ENCODE measurements around the gene NOS3.

DNA sequence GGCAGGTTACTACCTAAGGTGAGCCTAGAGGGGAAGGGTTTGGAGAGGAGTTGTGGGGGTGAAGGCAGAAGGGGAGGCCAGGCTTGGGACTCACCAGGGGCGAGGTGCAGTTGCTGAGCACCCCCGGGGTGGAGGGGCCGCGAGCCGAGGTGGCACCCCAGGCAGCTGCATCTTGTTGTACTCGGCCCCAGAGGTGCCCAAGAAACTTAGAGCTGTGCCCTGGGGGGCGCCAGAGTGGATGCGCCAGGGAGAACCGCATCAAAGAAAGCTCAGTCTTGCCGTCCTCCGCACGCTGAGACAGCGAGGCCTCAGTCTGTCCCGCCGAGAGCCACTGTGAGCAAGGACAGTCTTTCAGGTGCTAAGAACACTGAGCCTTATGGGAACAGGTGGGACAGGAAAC is 26.1 kb downstream of the NOS3 start:
- no peak for TF ChIP-seq ZNF746 (CRISPR knock-in tag; IDR thresholded peaks at IDR 0.05)
- TF ChIP-seq, protein P1, sequence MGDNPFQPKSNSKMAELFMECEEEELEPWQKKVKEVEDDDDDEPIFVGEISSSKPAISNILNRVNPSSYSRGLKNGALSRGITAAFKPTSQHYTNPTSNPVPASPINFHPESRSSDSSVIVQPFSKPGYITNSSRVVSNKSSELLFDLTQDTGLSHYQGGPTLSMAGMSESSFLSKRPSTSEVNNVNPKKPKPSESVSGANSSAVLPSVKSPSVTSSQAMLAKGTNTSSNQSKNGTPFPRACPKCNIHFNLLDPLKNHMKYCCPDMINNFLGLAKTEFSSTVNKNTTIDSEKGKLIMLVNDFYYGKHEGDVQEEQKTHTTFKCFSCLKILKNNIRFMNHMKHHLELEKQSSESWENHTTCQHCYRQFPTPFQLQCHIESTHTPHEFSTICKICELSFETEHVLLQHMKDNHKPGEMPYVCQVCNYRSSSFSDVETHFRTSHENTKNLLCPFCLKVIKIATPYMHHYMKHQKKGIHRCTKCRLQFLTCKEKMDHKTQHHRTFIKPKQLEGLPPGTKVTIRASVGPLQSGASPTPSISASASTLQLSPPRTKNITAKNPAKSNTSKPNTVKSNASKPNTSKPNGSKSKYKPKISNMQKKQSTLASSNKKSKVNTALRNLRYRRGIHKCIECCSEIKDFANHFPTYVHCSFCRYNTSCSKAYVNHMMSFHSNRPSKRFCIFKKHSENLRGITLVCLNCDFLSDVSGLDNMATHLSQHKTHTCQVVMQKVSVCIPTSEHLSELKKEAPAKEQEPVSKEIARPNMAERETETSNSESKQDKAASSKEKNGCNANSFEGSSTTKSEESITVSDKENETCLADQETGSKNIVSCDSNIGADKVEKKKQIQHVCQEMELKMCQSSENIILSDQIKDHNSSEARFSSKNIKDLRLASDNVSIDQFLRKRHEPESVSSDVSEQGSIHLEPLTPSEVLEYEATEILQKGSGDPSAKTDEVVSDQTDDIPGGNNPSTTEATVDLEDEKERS (CRISPR knock-in tag; IDR thresholded peaks at IDR 0.05) = no peak
- no peak for TF ChIP-seq TBP (CRISPR knock-in tag; IDR thresholded peaks at IDR 0.05)
- no peak for TF ChIP-seq HINFP (CRISPR knock-in tag; IDR thresholded peaks at IDR 0.05; ENCODE audit: low read depth)
- TF ChIP-seq ZNF350 (CRISPR knock-in tag; IDR thresholded peaks at IDR 0.05; ENCODE audit: borderline replicate concordance, low read depth) = no peak
- TF ChIP-seq FOXJ3 (CRISPR knock-in tag; IDR thresholded peaks at IDR 0.05; ENCODE audit: borderline replicate concordance) = no peak
- TF ChIP-seq POLR2AphosphoS2 (IDR thresholded peaks at IDR 0.05; ENCODE audit: low read depth, low read length) = no peak
- TF ChIP-seq KAT7 (CRISPR knock-in tag; IDR thresholded peaks at IDR 0.05; ENCODE audit: borderline replicate concordance) = no peak
- TF ChIP-seq, protein P2, sequence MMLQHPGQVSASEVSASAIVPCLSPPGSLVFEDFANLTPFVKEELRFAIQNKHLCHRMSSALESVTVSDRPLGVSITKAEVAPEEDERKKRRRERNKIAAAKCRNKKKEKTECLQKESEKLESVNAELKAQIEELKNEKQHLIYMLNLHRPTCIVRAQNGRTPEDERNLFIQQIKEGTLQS (CRISPR knock-in tag; IDR thresholded peaks at IDR 0.05) = no peak
- TF ChIP-seq U2AF2 (IDR thresholded peaks at IDR 0.05; ENCODE audit: low read depth, low read length) = no peak
- TF ChIP-seq ZHX1 (CRISPR knock-in tag; IDR thresholded peaks at IDR 0.05; ENCODE audit: low read depth) = no peak
- no peak for TF ChIP-seq TCF7 (IDR thresholded peaks at IDR 0.05; ENCODE audit: low read depth)
- TF ChIP-seq TFDP2 (CRISPR knock-in tag; IDR thresholded peaks at IDR 0.05) = no peak
